ENCODE data around the gene ACVR2A. TPM values are rescaled to one million over a fixed set of nuclear protein-coding genes. Genes with fewer than 3 reads are reported as not detected.

The ACVR2A gene
- total and polyA plus RNA-seq, 2 experiments from 2014 or later = 24.0 to 33.1 TPM

- H4K20me1 ChIP-seq (ENCODE audit: insufficient read depth) = no peaks in the 10 kb centered on the region
- no peak for DNase-seq
- H3K4me2 ChIP-seq (ENCODE audit: unreplicated experiment) = no peak overlapping the region
- no peaks in the 10 kb centered on the region for H3K9me2 ChIP-seq (ENCODE audit: insufficient read depth)
- no peaks in the 10 kb centered on the region for H3K27me3 ChIP-seq (replicated peaks; ENCODE audit: insufficient read depth)
- H3K36me3 ChIP-seq (ENCODE audit: low read depth) = no peaks in the 10 kb centered on the region
- in situ Hi-C loops (cut with MboI) = loop anchor here (10.0 to 25.0 kb wide), 2 partner anchors 822 to 984 kb away; no protein-coding TSS in a partner anchor
- no peaks in the 10 kb centered on the region for H3K9me3 ChIP-seq (ENCODE audit: low read depth)
- no peak for TF ChIP-seq EZH2 (IDR thresholded peaks at IDR 0.05; ENCODE audit: insufficient read depth, poor library complexity, severe bottlenecking)
- no peak for TF ChIP-seq EZH2phosphoT487 (IDR thresholded peaks at IDR 0.05; ENCODE audit: insufficient read depth, low read depth)
- peaks cover 21% of the 10 kb centered on the region; the same call in 1 of the 2 replicates for H3K79me2 ChIP-seq (ENCODE audit: insufficient read depth)
- no peak overlapping the region for H3K27ac ChIP-seq
- no peak overlapping the region for H3K9ac ChIP-seq
- peaks cover 13% of the 10 kb centered on the region for H3F3A ChIP-seq (ENCODE audit: insufficient read depth)
- 93 to 100% methylated on average over 2 of the region's 2 CpGs for WGBS, 2 experiments (ENCODE audit: low coverage in 1 of 2, low lambda C conversion rate in 2 of 2, missing lambda C conversion rate in 2 of 2)
- peaks cover 13% of the 10 kb centered on the region for H3K4me1 ChIP-seq (ENCODE audit: insufficient read depth)
- H2AFZ ChIP-seq = no peak overlapping the region
- no peak overlapping the region for H3K4me3 ChIP-seq
These were observed 64.3 kb downstream of the ACVR2A start for GRCh38 chr2:147909178-147909577.

- peaks cover 17% of the 10 kb centered on the region for H3F3A ChIP-seq (ENCODE audit: insufficient read depth)
- TF ChIP-seq EZH2 (IDR thresholded peaks at IDR 0.05; ENCODE audit: insufficient read depth, poor library complexity, severe bottlenecking) (no peak), EZH2phosphoT487 (IDR thresholded peaks at IDR 0.05; ENCODE audit: insufficient read depth, low read depth) (no peak)
- peaks cover 15% of the 10 kb centered on the region for H3K4me1 ChIP-seq (ENCODE audit: insufficient read depth)
- no peak overlapping the region for H2AFZ ChIP-seq
- no peaks in the 10 kb centered on the region for H3K9me3 ChIP-seq (ENCODE audit: low read depth)
- H4K20me1 ChIP-seq (ENCODE audit: insufficient read depth) = no peaks in the 10 kb centered on the region
- 0 to 2% methylated on average over 2 of the region's 2 CpGs for WGBS, 2 experiments (ENCODE audit: low coverage in 1 of 2, low lambda C conversion rate in 2 of 2, missing lambda C conversion rate in 2 of 2)
- no peak overlapping the region for H3K9ac ChIP-seq
- H3K4me3 ChIP-seq = no peak overlapping the region
- H3K79me2 ChIP-seq (ENCODE audit: insufficient read depth) = peaks cover 20% of the 10 kb centered on the region; the same call in 1 of the 2 replicates
- no peak overlapping the region for H3K27ac ChIP-seq
- in situ Hi-C loops (cut with MboI) = loop anchor here (10.0 to 25.0 kb wide), 2 partner anchors 824 to 1176 kb away; no protein-coding TSS in a partner anchor
- no peaks in the 10 kb centered on the region for H3K9me2 ChIP-seq (ENCODE audit: insufficient read depth)
- H3K36me3 ChIP-seq (ENCODE audit: low read depth) = peaks cover 8% of the 10 kb centered on the region
- peak; percentile 76 for DNase-seq
- H3K27me3 ChIP-seq (replicated peaks; ENCODE audit: insufficient read depth) = no peaks in the 10 kb centered on the region
- no peak overlapping the region for H3K4me2 ChIP-seq (ENCODE audit: unreplicated experiment)
These were observed 66.2 kb downstream of the ACVR2A start for GRCh38 chr2:147910990-147911473.

DNA sequence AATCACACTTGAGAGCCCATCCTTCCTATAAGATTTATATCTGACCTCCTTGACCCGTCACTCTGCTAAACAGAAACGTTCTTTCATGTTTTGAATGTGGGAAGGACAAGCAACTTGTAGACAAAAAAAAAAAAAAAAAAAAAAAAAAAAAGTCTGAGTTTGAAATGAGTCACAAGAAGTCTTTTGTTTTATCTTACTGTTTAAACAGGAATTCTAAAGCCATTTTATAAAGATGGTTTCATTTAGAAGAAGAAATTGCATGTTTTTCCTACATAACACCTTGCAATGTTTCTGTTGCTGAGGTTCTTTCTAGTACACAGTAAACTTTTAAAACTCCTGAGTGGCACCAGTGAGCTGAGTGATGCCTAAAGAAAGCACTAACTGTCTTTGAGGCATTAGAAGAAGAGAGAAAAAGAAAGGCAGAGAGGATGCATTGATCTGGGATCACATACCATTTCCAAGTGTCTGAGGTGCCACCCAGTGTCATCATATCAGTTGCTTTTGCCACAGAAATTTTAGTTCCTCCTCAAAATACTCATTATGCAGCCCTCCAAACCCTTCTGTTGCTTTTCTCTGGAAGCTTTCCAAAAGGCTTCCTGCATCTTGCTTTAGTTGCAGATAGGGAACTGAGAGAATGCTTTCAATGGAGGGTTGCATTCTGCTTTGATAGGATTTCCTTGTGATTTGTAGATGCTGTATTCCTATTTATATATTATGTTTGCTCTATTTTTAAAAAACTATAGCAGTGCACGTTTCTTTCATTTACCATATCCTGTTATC lies 69.1 kb downstream of the ACVR2A start:
- Histone ChIP-seq H3K9ac (no peak overlapping the region), H3K36me3 (ENCODE audit: low read depth) (peaks cover 28% of the 10 kb centered on the region), H3K27ac (no peak overlapping the region), H3K79me2 (ENCODE audit: insufficient read depth) (peaks cover 12% of the 10 kb centered on the region; the same call in 1 of the 2 replicates), H3K4me2 (ENCODE audit: unreplicated experiment) (no peak overlapping the region), H2AFZ (no peak overlapping the region), H3F3A (ENCODE audit: insufficient read depth) (peaks cover 17% of the 10 kb centered on the region), H3K9me2 (ENCODE audit: insufficient read depth) (no peaks in the 10 kb centered on the region), H3K4me3 (no peak overlapping the region), H3K9me3 (ENCODE audit: low read depth) (no peaks in the 10 kb centered on the region), H4K20me1 (ENCODE audit: insufficient read depth) (no peaks in the 10 kb centered on the region), H3K27me3 (replicated peaks; ENCODE audit: insufficient read depth) (no peaks in the 10 kb centered on the region), H3K4me1 (ENCODE audit: insufficient read depth) (peaks cover 15% of the 10 kb centered on the region)
- WGBS, 2 experiments (ENCODE audit: low coverage in 1 of 2, low lambda C conversion rate in 2 of 2, missing lambda C conversion rate in 2 of 2) = 49 to 55% methylated on average over 3 of the region's 3 CpGs
- DNase-seq = peak; percentile 33
- in situ Hi-C loops (cut with MboI) = loop anchor here (10.0 to 25.0 kb wide), 2 partner anchors 827 to 1179 kb away; no protein-coding TSS in a partner anchor
- TF ChIP-seq EZH2 (IDR thresholded peaks at IDR 0.05; ENCODE audit: insufficient read depth, poor library complexity, severe bottlenecking) (no peak), EZH2phosphoT487 (IDR thresholded peaks at IDR 0.05; ENCODE audit: insufficient read depth, low read depth) (no peak)

DNA sequence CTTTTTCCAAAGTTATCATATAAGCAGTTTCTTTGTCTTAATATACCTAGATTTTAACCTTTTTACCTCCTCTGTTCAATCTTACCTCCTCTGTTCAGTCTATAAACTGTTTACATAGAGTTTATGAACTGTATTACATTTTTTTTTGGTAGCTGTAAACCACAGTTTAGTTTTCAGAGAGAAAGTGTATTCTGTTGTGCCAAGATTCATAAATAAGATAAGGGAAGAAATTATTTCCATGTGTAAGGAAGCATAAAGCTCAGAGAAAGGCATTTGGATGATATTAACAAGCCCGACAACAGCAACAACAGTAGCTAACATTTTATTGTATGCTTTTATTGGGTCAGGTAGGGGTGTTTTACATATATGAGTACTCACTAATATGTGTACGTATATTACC lies 71.2 kb downstream of the ACVR2A start:
- no peak overlapping the region for H3K27ac ChIP-seq
- H3K4me2 ChIP-seq (ENCODE audit: unreplicated experiment) = no peak overlapping the region
- in situ Hi-C loops (cut with MboI) = loop anchor here (10.0 to 25.0 kb wide), 2 partner anchors 829 to 1181 kb away; no protein-coding TSS in a partner anchor
- H3K4me1 ChIP-seq (ENCODE audit: insufficient read depth) = peaks cover 11% of the 10 kb centered on the region
- DNase-seq = no peak
- no peaks in the 10 kb centered on the region for H3K9me3 ChIP-seq (ENCODE audit: low read depth)
- H3K27me3 ChIP-seq (replicated peaks; ENCODE audit: insufficient read depth) = no peaks in the 10 kb centered on the region
- H3K9me2 ChIP-seq (ENCODE audit: insufficient read depth) = no peaks in the 10 kb centered on the region
- H2AFZ ChIP-seq = no peak overlapping the region
- TF ChIP-seq EZH2phosphoT487 (IDR thresholded peaks at IDR 0.05; ENCODE audit: insufficient read depth, low read depth) = no peak
- TF ChIP-seq EZH2 (IDR thresholded peaks at IDR 0.05; ENCODE audit: insufficient read depth, poor library complexity, severe bottlenecking) = no peak
- H3K79me2 ChIP-seq (ENCODE audit: insufficient read depth) = peaks cover 12% of the 10 kb centered on the region; the same call in 1 of the 2 replicates
- H3K9ac ChIP-seq = no peak overlapping the region
- peaks cover 45% of the 10 kb centered on the region for H3K36me3 ChIP-seq (ENCODE audit: low read depth)
- peaks cover 12% of the 10 kb centered on the region for H3F3A ChIP-seq (ENCODE audit: insufficient read depth)
- no peaks in the 10 kb centered on the region for H4K20me1 ChIP-seq (ENCODE audit: insufficient read depth)
- no peak overlapping the region for H3K4me3 ChIP-seq
- WGBS, 2 experiments (ENCODE audit: low coverage in 1 of 2, low lambda C conversion rate in 2 of 2, missing lambda C conversion rate in 2 of 2) = 94 to 98% methylated on average over 2 of the region's 2 CpGs
